ENCODE measurements around the gene MRC1.

Gene MRC1

GRCh38 chr10:17859492-17860156, 50.5 kb downstream of the MRC1 start:
- H3K27me3 ChIP-seq (ENCODE audit: control insufficient read depth in 2 of 2, insufficient read depth in 2 of 2, low read length in 2 of 2), result no peaks in the 10 kb centered on the region
- H3K4me1 ChIP-seq (ENCODE audit: control insufficient read depth in 2 of 2, insufficient read depth in 2 of 2, low read length in 2 of 2), result no peaks in the 10 kb centered on the region
- no peaks in the 10 kb centered on the region for H3K9me3 ChIP-seq (ENCODE audit: control insufficient read depth in 2 of 2, low read length in 2 of 2)
- H3K36me3 ChIP-seq (ENCODE audit: control insufficient read depth in 2 of 2, insufficient read depth in 2 of 2, low read length in 2 of 2), result no peaks in the 10 kb centered on the region
- H3K9ac ChIP-seq (ENCODE audit: low read depth in 1 of 2, low read length in 2 of 2), result no peak overlapping the region
- H3K27ac ChIP-seq (ENCODE audit: low read depth in 2 of 2, low read length in 2 of 2), result no peak overlapping the region
- H3K4me3 ChIP-seq (ENCODE audit: low read length in 2 of 2), result no peak overlapping the region

- Histone ChIP-seq H3K4me1 (ENCODE audit: control insufficient read depth in 2 of 2, insufficient read depth in 2 of 2, low read length in 2 of 2) (no peaks in the 10 kb centered on the region), H3K27me3 (ENCODE audit: control insufficient read depth in 2 of 2, insufficient read depth in 2 of 2, low read length in 2 of 2) (no peaks in the 10 kb centered on the region), H3K27ac (ENCODE audit: low read depth in 2 of 2, low read length in 2 of 2) (no peak overlapping the region), H3K4me3 (ENCODE audit: low read length in 2 of 2) (no peak overlapping the region), H3K9ac (ENCODE audit: low read depth in 1 of 2, low read length in 2 of 2) (no peak overlapping the region), H3K9me3 (ENCODE audit: control insufficient read depth in 2 of 2, low read length in 2 of 2) (no peaks in the 10 kb centered on the region), H3K36me3 (ENCODE audit: control insufficient read depth in 2 of 2, insufficient read depth in 2 of 2, low read length in 2 of 2) (no peaks in the 10 kb centered on the region)
Measured at GRCh38 chr10:17861760-17862159, 52.6 kb downstream of the MRC1 start.

GRCh38 chr10:17865351-17865750, 56.2 kb downstream of the MRC1 start:
- Histone ChIP-seq H3K4me3 (ENCODE audit: low read length in 2 of 2) (no peak overlapping the region), H3K9me3 (ENCODE audit: control insufficient read depth in 2 of 2, low read length in 2 of 2) (no peaks in the 10 kb centered on the region), H3K27ac (ENCODE audit: low read depth in 2 of 2, low read length in 2 of 2) (no peak overlapping the region), H3K9ac (ENCODE audit: low read depth in 1 of 2, low read length in 2 of 2) (no peak overlapping the region), H3K36me3 (ENCODE audit: control insufficient read depth in 2 of 2, insufficient read depth in 2 of 2, low read length in 2 of 2) (no peaks in the 10 kb centered on the region), H3K27me3 (ENCODE audit: control insufficient read depth in 2 of 2, insufficient read depth in 2 of 2, low read length in 2 of 2) (no peaks in the 10 kb centered on the region), H3K4me1 (ENCODE audit: control insufficient read depth in 2 of 2, insufficient read depth in 2 of 2, low read length in 2 of 2) (no peaks in the 10 kb centered on the region)

GRCh38 chr10:17866346-17866745, 57.2 kb downstream of the MRC1 start:
- Histone ChIP-seq H3K36me3 (ENCODE audit: control insufficient read depth in 2 of 2, insufficient read depth in 2 of 2, low read length in 2 of 2) (no peaks in the 10 kb centered on the region), H3K27me3 (ENCODE audit: control insufficient read depth in 2 of 2, insufficient read depth in 2 of 2, low read length in 2 of 2) (no peaks in the 10 kb centered on the region), H3K27ac (ENCODE audit: low read depth in 2 of 2, low read length in 2 of 2) (no peak overlapping the region), H3K9ac (ENCODE audit: low read depth in 1 of 2, low read length in 2 of 2) (no peak overlapping the region), H3K4me1 (ENCODE audit: control insufficient read depth in 2 of 2, insufficient read depth in 2 of 2, low read length in 2 of 2) (no peaks in the 10 kb centered on the region), H3K4me3 (ENCODE audit: low read length in 2 of 2) (no peak overlapping the region), H3K9me3 (ENCODE audit: control insufficient read depth in 2 of 2, low read length in 2 of 2) (no peaks in the 10 kb centered on the region)

- H3K27me3 ChIP-seq (ENCODE audit: control insufficient read depth in 2 of 2, insufficient read depth in 2 of 2, low read length in 2 of 2), result no peaks in the 10 kb centered on the region
- H3K36me3 ChIP-seq (ENCODE audit: control insufficient read depth in 2 of 2, insufficient read depth in 2 of 2, low read length in 2 of 2), result no peaks in the 10 kb centered on the region
- H3K4me3 ChIP-seq (ENCODE audit: low read length in 2 of 2), result no peak overlapping the region
- H3K9me3 ChIP-seq (ENCODE audit: control insufficient read depth in 2 of 2, low read length in 2 of 2), result no peaks in the 10 kb centered on the region
- H3K4me1 ChIP-seq (ENCODE audit: control insufficient read depth in 2 of 2, insufficient read depth in 2 of 2, low read length in 2 of 2), result no peaks in the 10 kb centered on the region
- no peak overlapping the region for H3K27ac ChIP-seq (ENCODE audit: low read depth in 2 of 2, low read length in 2 of 2)
- no peak overlapping the region for H3K9ac ChIP-seq (ENCODE audit: low read depth in 1 of 2, low read length in 2 of 2)
Measured at GRCh38 chr10:17867056-17867455, 57.9 kb downstream of the MRC1 start.

- no peaks in the 10 kb centered on the region for H3K36me3 ChIP-seq (ENCODE audit: control insufficient read depth in 2 of 2, insufficient read depth in 2 of 2, low read length in 2 of 2)
- no peak overlapping the region for H3K9ac ChIP-seq (ENCODE audit: low read depth in 1 of 2, low read length in 2 of 2)
- no peaks in the 10 kb centered on the region for H3K4me1 ChIP-seq (ENCODE audit: control insufficient read depth in 2 of 2, insufficient read depth in 2 of 2, low read length in 2 of 2)
- no peak overlapping the region for H3K4me3 ChIP-seq (ENCODE audit: low read length in 2 of 2)
- H3K27me3 ChIP-seq (ENCODE audit: control insufficient read depth in 2 of 2, insufficient read depth in 2 of 2, low read length in 2 of 2), result no peaks in the 10 kb centered on the region
- H3K27ac ChIP-seq (ENCODE audit: low read depth in 2 of 2, low read length in 2 of 2), result no peak overlapping the region
- H3K9me3 ChIP-seq (ENCODE audit: control insufficient read depth in 2 of 2, low read length in 2 of 2), result no peaks in the 10 kb centered on the region
Measured at GRCh38 chr10:17871036-17871435, 61.9 kb downstream of the MRC1 start.

- Histone ChIP-seq H3K9ac (ENCODE audit: low read depth in 1 of 2, low read length in 2 of 2) (no peak overlapping the region), H3K27ac (ENCODE audit: low read depth in 2 of 2, low read length in 2 of 2) (no peak overlapping the region), H3K9me3 (ENCODE audit: control insufficient read depth in 2 of 2, low read length in 2 of 2) (no peaks in the 10 kb centered on the region), H3K4me3 (ENCODE audit: low read length in 2 of 2) (no peak overlapping the region), H3K4me1 (ENCODE audit: control insufficient read depth in 2 of 2, insufficient read depth in 2 of 2, low read length in 2 of 2) (no peaks in the 10 kb centered on the region), H3K27me3 (ENCODE audit: control insufficient read depth in 2 of 2, insufficient read depth in 2 of 2, low read length in 2 of 2) (no peaks in the 10 kb centered on the region), H3K36me3 (ENCODE audit: control insufficient read depth in 2 of 2, insufficient read depth in 2 of 2, low read length in 2 of 2) (no peaks in the 10 kb centered on the region)
Measured at GRCh38 chr10:17872191-17873091, 63.3 kb downstream of the MRC1 start.

GRCh38 chr10:17873946-17874345, 64.8 kb downstream of the MRC1 start:
- Histone ChIP-seq H3K27me3 (ENCODE audit: control insufficient read depth in 2 of 2, insufficient read depth in 2 of 2, low read length in 2 of 2) (no peaks in the 10 kb centered on the region), H3K9ac (ENCODE audit: low read depth in 1 of 2, low read length in 2 of 2) (no peak overlapping the region), H3K9me3 (ENCODE audit: control insufficient read depth in 2 of 2, low read length in 2 of 2) (no peaks in the 10 kb centered on the region), H3K36me3 (ENCODE audit: control insufficient read depth in 2 of 2, insufficient read depth in 2 of 2, low read length in 2 of 2) (no peaks in the 10 kb centered on the region), H3K4me3 (ENCODE audit: low read length in 2 of 2) (no peak overlapping the region), H3K4me1 (ENCODE audit: control insufficient read depth in 2 of 2, insufficient read depth in 2 of 2, low read length in 2 of 2) (no peaks in the 10 kb centered on the region), H3K27ac (ENCODE audit: low read depth in 2 of 2, low read length in 2 of 2) (no peak overlapping the region)

GRCh38 chr10:17877121-17877520, 68.0 kb downstream of the MRC1 start:
- no peaks in the 10 kb centered on the region for H3K9me3 ChIP-seq (ENCODE audit: control insufficient read depth in 2 of 2, low read length in 2 of 2)
- H3K4me1 ChIP-seq (ENCODE audit: control insufficient read depth in 2 of 2, insufficient read depth in 2 of 2, low read length in 2 of 2), result no peaks in the 10 kb centered on the region
- no peaks in the 10 kb centered on the region for H3K27me3 ChIP-seq (ENCODE audit: control insufficient read depth in 2 of 2, insufficient read depth in 2 of 2, low read length in 2 of 2)
- H3K27ac ChIP-seq (ENCODE audit: low read depth in 2 of 2, low read length in 2 of 2), result no peak overlapping the region
- no peak overlapping the region for H3K4me3 ChIP-seq (ENCODE audit: low read length in 2 of 2)
- H3K9ac ChIP-seq (ENCODE audit: low read depth in 1 of 2, low read length in 2 of 2), result no peak overlapping the region
- H3K36me3 ChIP-seq (ENCODE audit: control insufficient read depth in 2 of 2, insufficient read depth in 2 of 2, low read length in 2 of 2), result no peaks in the 10 kb centered on the region

- no peak overlapping the region for H3K27ac ChIP-seq (ENCODE audit: low read depth in 2 of 2, low read length in 2 of 2)
- no peaks in the 10 kb centered on the region for H3K36me3 ChIP-seq (ENCODE audit: control insufficient read depth in 2 of 2, insufficient read depth in 2 of 2, low read length in 2 of 2)
- no peaks in the 10 kb centered on the region for H3K27me3 ChIP-seq (ENCODE audit: control insufficient read depth in 2 of 2, insufficient read depth in 2 of 2, low read length in 2 of 2)
- no peaks in the 10 kb centered on the region for H3K4me1 ChIP-seq (ENCODE audit: control insufficient read depth in 2 of 2, insufficient read depth in 2 of 2, low read length in 2 of 2)
- no peak overlapping the region for H3K4me3 ChIP-seq (ENCODE audit: low read length in 2 of 2)
- H3K9ac ChIP-seq (ENCODE audit: low read depth in 1 of 2, low read length in 2 of 2), result no peak overlapping the region
- H3K9me3 ChIP-seq (ENCODE audit: control insufficient read depth in 2 of 2, low read length in 2 of 2), result no peaks in the 10 kb centered on the region
Measured at GRCh38 chr10:17878896-17879295, 69.7 kb downstream of the MRC1 start.

All from mucosa of rectum (tissue), 2 donors.